Measurements from ENCODE around the gene ADCY9. TPM values are rescaled to one million over a fixed set of nuclear protein-coding genes. Genes with fewer than 3 reads are reported as not detected.
A peak's percentile ranks its signal among the peaks of the same experiment; 100 is the strongest.

Gene ADCY9
- total RNA-seq, 2 experiments from 2014 or later, result 3.8 to 4.9 TPM

DNA sequence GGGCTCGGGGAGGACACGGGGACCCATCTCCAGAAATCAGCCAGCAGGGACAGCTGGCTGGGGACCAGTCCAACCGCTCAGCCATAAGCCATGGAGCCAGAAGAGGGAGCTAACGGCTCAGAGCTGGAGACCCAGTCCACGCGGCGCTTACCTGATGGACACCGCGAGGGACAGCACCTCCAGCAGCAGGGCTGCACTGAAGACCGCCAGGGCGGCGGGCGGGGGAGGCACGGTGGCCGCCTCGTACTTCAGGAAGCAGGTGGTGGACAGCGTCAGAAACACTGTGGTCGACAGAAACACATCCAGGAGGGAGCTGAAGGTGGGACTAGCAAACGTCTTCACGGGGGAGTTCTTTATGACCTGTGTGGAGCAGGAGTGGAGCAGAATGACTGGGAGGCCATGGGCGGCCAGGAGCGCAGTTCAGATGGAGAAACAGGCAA lies 133.1 kb downstream of the ADCY9 start:
- peak; percentile 66 for DNase-seq
- Mint-ChIP-seq H3K27me3 (no peaks in the 10 kb centered on the region), H3K36me3 (peaks cover 3% of the 10 kb centered on the region), H3K4me1 (ENCODE audit: low read depth) (peaks cover 3% of the 10 kb centered on the region), H3K9me3 (no peaks in the 10 kb centered on the region), H3K27ac (no peak overlapping the region), H3K4me3 (no peak overlapping the region)
- intact Hi-C loops (cut with micrococcal nuclease), result loop anchor here (5.0 kb wide), 1 partner anchor 269 kb away; no protein-coding TSS in a partner anchor
- ChIA-PET CTCF (interaction anchor here (0.8 to 4.7 kb wide), 7 partner anchors 12 to 347 kb away, joined by 3 to 46 read pairs (median 5); no protein-coding TSS in a partner anchor), POLR2A (no interaction called here)

DNA sequence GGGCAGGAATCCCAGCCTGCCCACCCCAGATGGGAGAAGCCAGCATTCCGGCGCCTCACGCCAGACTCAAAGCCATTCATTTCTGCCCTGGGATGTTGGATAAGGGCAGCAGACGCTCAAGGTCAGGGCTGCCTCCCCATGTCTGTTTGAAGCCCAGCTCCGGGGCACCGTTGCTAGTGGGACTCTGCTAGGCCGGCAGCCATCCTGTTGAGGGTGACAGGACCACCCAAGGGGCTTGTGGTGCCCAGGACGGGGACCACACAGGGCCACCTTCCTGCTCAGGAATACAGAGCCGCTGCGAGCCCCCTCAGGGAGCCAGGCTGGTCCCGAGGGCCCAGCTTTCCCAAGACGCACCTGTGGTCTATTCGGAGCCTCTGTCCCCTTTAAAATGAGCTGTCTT lies 134.0 kb downstream of the ADCY9 start:
- DNase-seq, result no peak
- Mint-ChIP-seq H3K4me3 (no peak overlapping the region), H3K27ac (no peak overlapping the region), H3K4me1 (ENCODE audit: low read depth) (peaks cover 3% of the 10 kb centered on the region), H3K27me3 (no peaks in the 10 kb centered on the region), H3K9me3 (no peaks in the 10 kb centered on the region), H3K36me3 (peaks cover 3% of the 10 kb centered on the region)
- intact Hi-C loops (cut with micrococcal nuclease), result loop anchor here (5.0 kb wide), 1 partner anchor 270 kb away; no protein-coding TSS in a partner anchor
- CTCF ChIA-PET, result interaction anchor here (1.3 to 4.7 kb wide), 4 partner anchors 11 to 348 kb away, joined by 3 to 46 read pairs (median 5); no protein-coding TSS in a partner anchor
- POLR2A ChIA-PET, result no interaction called here

- CTCF ChIA-PET, result interaction anchor here (4.7 kb wide), 1 partner anchor 273 kb away, joined by 46 read pairs; no protein-coding TSS in a partner anchor
- no peak for DNase-seq
- POLR2A ChIA-PET, result no interaction called here
- Mint-ChIP-seq H3K4me3 (no peak overlapping the region), H3K4me1 (ENCODE audit: low read depth) (peaks cover 3% of the 10 kb centered on the region), H3K27me3 (no peaks in the 10 kb centered on the region), H3K9me3 (no peaks in the 10 kb centered on the region), H3K36me3 (peaks cover 5% of the 10 kb centered on the region), H3K27ac (no peak overlapping the region)
- intact Hi-C loops (cut with micrococcal nuclease), result loop anchor here (5.0 kb wide), 1 partner anchor 272 kb away; no protein-coding TSS in a partner anchor
Observed at GRCh38 chr16:3980253-3981111, 135.8 kb downstream of the ADCY9 start.

GRCh38 chr16:3979518-3979917 lies 136.7 kb downstream of the ADCY9 start:
- intact Hi-C loops (cut with micrococcal nuclease), result no loop called here
- H3K4me1 Mint-ChIP-seq (ENCODE audit: low read depth), result peaks cover 3% of the 10 kb centered on the region
- ChIA-PET CTCF (no interaction called here), POLR2A (no interaction called here)
- no peaks in the 10 kb centered on the region for H3K9me3 Mint-ChIP-seq
- H3K27ac Mint-ChIP-seq, result no peak overlapping the region
- H3K4me3 Mint-ChIP-seq, result no peak overlapping the region
- H3K36me3 Mint-ChIP-seq, result peaks cover 5% of the 10 kb centered on the region
- DNase-seq, result no peak
- no peaks in the 10 kb centered on the region for H3K27me3 Mint-ChIP-seq

GRCh38 chr16:3979070-3979469 lies 137.2 kb downstream of the ADCY9 start:
- Mint-ChIP-seq H3K27ac (no peak overlapping the region), H3K4me1 (ENCODE audit: low read depth) (peaks cover 3% of the 10 kb centered on the region), H3K36me3 (peaks cover 5% of the 10 kb centered on the region), H3K27me3 (no peaks in the 10 kb centered on the region), H3K4me3 (no peak overlapping the region), H3K9me3 (no peaks in the 10 kb centered on the region)
- intact Hi-C loops (cut with micrococcal nuclease), result no loop called here
- DNase-seq, result no peak
- ChIA-PET CTCF (no interaction called here), POLR2A (no interaction called here)

DNA sequence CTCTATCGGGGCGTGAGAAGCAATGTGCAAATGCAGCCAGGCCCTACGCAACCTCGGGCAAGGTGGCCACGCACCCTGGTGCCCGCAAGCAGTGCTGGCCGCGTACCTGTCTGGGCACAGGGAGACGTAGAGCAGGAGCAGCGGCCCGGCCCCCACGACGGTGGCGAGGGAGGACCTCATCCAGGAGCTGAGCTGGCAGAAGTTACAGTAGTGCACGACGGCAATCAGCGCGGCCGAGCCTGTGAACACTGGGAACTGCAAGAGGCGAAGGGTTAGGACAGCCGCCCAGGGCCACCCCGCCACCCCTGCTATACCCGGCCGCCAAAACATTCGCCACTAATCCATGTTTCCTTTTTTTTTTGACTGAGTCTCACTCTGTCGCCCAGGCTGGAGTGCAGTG lies 138.9 kb downstream of the ADCY9 start:
- Mint-ChIP-seq H3K27me3 (no peaks in the 10 kb centered on the region), H3K4me1 (ENCODE audit: low read depth) (no peaks in the 10 kb centered on the region), H3K9me3 (no peaks in the 10 kb centered on the region), H3K36me3 (peaks cover 5% of the 10 kb centered on the region), H3K4me3 (no peak overlapping the region), H3K27ac (no peak overlapping the region)
- CTCF ChIA-PET, result no interaction called here
- intact Hi-C loops (cut with micrococcal nuclease), result no loop called here
- POLR2A ChIA-PET, result no interaction called here
- no peak for DNase-seq

DNA sequence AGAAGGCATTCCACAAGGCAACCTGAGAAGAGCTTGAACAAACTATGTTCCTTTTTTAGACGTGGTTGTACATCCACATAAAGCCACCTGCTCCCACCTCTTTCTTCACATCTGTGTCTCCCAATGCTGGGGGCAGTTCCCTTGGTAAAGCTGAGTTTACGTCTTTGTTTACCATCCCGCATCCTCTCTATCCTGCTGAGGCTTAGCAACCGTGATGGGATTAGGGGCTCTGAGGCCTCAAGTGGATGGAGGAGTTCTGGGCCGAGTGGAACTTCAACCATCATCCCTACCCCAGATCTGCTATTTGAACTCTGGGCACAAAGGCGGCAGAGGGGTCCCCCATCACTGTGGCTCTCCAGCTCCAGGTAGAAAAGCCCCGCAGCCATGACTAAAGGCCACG lies 141.5 kb downstream of the ADCY9 start:
- Mint-ChIP-seq H3K4me1 (ENCODE audit: low read depth) (peaks cover 7% of the 10 kb centered on the region), H3K27ac (no peak overlapping the region), H3K27me3 (no peaks in the 10 kb centered on the region), H3K4me3 (no peak overlapping the region), H3K36me3 (peaks cover 5% of the 10 kb centered on the region), H3K9me3 (no peaks in the 10 kb centered on the region)
- DNase-seq, result no peak
- CTCF ChIA-PET, result no interaction called here
- POLR2A ChIA-PET, result no interaction called here
- intact Hi-C loops (cut with micrococcal nuclease), result no loop called here

DNA sequence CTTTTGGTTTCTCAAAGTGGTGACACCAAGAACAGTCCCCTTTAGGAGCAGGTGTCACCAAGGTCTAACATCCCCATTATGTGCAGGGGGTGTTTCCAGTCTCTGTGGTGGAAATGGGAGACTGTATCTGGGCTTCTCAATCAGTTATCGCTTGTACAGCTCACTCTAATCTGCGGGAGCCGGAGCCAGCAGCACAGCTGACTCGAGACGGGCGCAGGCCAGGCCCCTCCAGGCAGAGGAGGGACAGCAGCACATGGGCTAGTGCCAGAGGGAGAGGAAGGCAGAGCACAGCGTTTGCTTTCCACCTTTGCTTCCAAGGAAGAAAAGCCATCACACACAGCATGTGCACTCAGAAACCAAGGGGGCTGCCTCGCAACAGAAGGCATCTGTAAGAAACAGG lies 144.5 kb downstream of the ADCY9 start:
- no peak overlapping the region for H3K4me3 Mint-ChIP-seq
- peaks cover 7% of the 10 kb centered on the region for H3K4me1 Mint-ChIP-seq (ENCODE audit: low read depth)
- H3K27me3 Mint-ChIP-seq, result no peaks in the 10 kb centered on the region
- ChIA-PET POLR2A (no interaction called here), CTCF (interaction anchor here (1.3 kb wide), 1 partner anchor 11 kb away, joined by 3 read pairs; no protein-coding TSS in a partner anchor)
- peaks cover 5% of the 10 kb centered on the region for H3K36me3 Mint-ChIP-seq
- intact Hi-C loops (cut with micrococcal nuclease), result no loop called here
- no peak for DNase-seq
- H3K9me3 Mint-ChIP-seq, result no peaks in the 10 kb centered on the region
- no peak overlapping the region for H3K27ac Mint-ChIP-seq

GRCh38 chr16:3971261-3971660 lies 145.0 kb downstream of the ADCY9 start:
- DNase-seq, result peak; percentile 31
- H3K27me3 Mint-ChIP-seq, result no peaks in the 10 kb centered on the region
- peaks cover 7% of the 10 kb centered on the region for H3K4me1 Mint-ChIP-seq (ENCODE audit: low read depth)
- H3K36me3 Mint-ChIP-seq, result peaks cover 10% of the 10 kb centered on the region
- intact Hi-C loops (cut with micrococcal nuclease), result no loop called here
- H3K4me3 Mint-ChIP-seq, result no peak overlapping the region
- ChIA-PET POLR2A (no interaction called here), CTCF (interaction anchor here (1.3 kb wide), 1 partner anchor 11 kb away, joined by 3 read pairs; no protein-coding TSS in a partner anchor)
- H3K27ac Mint-ChIP-seq, result no peak overlapping the region
- no peaks in the 10 kb centered on the region for H3K9me3 Mint-ChIP-seq

GRCh38 chr16:3968551-3968950 lies 147.7 kb downstream of the ADCY9 start:
- POLR2A ChIA-PET, result no interaction called here
- H3K36me3 Mint-ChIP-seq, result peaks cover 19% of the 10 kb centered on the region
- intact Hi-C loops (cut with micrococcal nuclease), result no loop called here
- peaks cover 7% of the 10 kb centered on the region for H3K4me1 Mint-ChIP-seq (ENCODE audit: low read depth)
- CTCF ChIA-PET, result no interaction called here
- no peaks in the 10 kb centered on the region for H3K9me3 Mint-ChIP-seq
- H3K27me3 Mint-ChIP-seq, result no peaks in the 10 kb centered on the region
- H3K27ac Mint-ChIP-seq, result no peak overlapping the region
- no peak for DNase-seq
- H3K4me3 Mint-ChIP-seq, result no peak overlapping the region

DNA sequence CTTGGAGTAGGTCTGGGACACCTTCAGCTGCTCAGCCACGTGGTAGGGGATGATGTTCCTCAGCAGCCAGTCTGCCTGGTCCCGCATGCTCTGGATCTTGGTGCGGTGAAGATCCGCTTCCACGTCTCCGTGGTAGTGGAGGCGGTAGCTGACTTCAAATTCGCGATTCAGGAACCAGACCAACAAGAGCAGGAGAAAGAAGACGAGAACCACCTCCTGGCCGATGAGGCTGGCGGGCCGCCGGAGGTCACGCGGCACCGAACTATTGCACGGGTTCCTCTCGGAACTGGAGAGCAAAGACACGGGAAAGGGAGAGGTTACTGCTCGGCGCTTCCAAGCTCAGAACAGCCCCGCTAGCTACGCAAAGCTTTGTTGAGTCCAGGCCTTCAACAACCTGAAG lies 149.6 kb downstream of the ADCY9 start:
- POLR2A ChIA-PET, result interaction anchor here (0.6 to 1.0 kb wide), 2 partner anchors 287 to 344 kb away, joined by 3 read pairs; no protein-coding TSS in a partner anchor
- Mint-ChIP-seq H3K27me3 (no peaks in the 10 kb centered on the region), H3K36me3 (peaks cover 19% of the 10 kb centered on the region), H3K27ac (no peak overlapping the region), H3K4me1 (ENCODE audit: low read depth) (peaks cover 22% of the 10 kb centered on the region), H3K9me3 (no peaks in the 10 kb centered on the region), H3K4me3 (no peak overlapping the region)
- intact Hi-C loops (cut with micrococcal nuclease), result no loop called here
- CTCF ChIA-PET, result interaction anchor here (1.8 kb wide), 1 partner anchor 27 kb away, joined by 6 read pairs; no protein-coding TSS in a partner anchor
- no peak for DNase-seq

DNA sequence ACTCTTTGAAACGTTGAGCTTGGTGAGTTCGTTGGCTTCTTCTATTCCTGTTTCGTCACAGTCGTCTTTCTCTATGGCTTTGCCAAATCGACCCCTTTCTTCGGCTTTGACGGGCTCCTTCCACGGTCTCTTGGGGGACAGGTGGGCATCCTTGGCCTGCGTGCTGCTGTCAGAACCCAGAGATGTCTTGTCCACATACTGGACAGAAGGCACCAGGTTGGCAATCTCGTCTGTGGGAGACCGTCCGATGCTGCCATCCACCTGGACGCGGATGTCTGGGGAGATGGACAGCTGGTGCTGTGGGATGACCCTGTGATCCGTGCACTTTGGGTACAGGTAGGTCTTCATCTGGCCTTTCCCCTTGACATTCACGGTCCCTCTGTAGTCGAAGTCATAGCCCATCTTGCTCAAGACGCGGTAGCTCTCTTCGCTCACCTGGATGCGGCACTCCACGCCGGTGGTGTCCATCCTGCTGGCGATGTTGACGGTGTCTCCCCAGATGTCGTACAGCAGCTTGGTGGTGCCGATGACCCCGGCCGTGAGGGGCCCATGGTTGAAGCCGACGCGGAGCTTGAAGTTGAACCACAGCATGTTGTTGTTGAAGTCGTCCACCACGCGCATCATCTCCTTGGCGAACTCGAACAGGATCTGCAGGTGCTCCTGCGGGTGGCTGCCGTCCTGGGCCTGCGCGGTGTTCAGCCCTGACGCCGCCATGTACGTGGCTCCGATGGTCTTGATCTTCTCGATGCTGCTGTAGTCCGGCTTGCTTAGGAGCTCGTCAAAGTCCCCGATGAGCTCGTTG lies 150.3 kb downstream of the ADCY9 start:
- no peaks in the 10 kb centered on the region for H3K27me3 Mint-ChIP-seq
- ChIA-PET CTCF (interaction anchor here (1.8 kb wide), 1 partner anchor 26 kb away, joined by 6 read pairs; no protein-coding TSS in a partner anchor), POLR2A (interaction anchor here (1.0 kb wide), 1 partner anchor 287 kb away, joined by 3 read pairs; no protein-coding TSS in a partner anchor)
- no peak overlapping the region for H3K27ac Mint-ChIP-seq
- H3K4me3 Mint-ChIP-seq, result no peak overlapping the region
- intact Hi-C loops (cut with micrococcal nuclease), result no loop called here
- H3K9me3 Mint-ChIP-seq, result no peaks in the 10 kb centered on the region
- peaks cover 19% of the 10 kb centered on the region for H3K36me3 Mint-ChIP-seq
- H3K4me1 Mint-ChIP-seq (ENCODE audit: low read depth), result peaks cover 18% of the 10 kb centered on the region
- DNase-seq, result no peak

Measured in activated CD4-positive, alpha-beta memory T cell treated with anti-CD3 and anti-CD28 coated beads for 36 hours (primary cell).